ENCODE data around the gene CARD14.

CARD14 gene

DNA sequence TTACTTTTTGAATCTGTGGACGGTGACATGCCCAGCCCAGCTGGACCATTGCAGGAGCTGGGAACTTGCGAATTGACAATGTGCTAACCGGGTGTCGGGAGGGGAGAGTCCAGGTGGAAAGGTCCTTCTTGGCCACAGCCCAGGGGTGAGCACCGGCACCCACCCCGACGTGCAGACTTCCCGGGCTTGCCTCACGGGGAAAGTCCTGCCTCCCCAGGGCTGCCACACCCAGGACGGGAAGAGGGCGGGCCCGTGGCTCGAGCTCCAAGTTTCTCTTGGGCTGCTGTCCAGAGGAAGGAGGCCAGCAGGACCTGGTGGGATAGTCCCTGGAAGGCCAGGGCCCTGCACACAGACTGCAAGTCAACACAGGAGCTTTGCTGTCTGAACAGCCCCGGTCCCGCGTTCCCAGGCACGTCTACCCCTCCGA is 17.7 kb downstream of the CARD14 start:
- no peak for TF ChIP-seq CTCF (IDR thresholded peaks at IDR 0.05; ENCODE audit: low read depth, low read length, missing control alignments)
- H3K4me3 ChIP-seq (ENCODE audit: low read depth, low read length): no peak overlapping the region
- DNase-seq (ENCODE audit: low read depth): no peak
- in situ Hi-C loops (cut with HindIII; ENCODE audit: low sequenced_read_pairs): no loop called here

DNA sequence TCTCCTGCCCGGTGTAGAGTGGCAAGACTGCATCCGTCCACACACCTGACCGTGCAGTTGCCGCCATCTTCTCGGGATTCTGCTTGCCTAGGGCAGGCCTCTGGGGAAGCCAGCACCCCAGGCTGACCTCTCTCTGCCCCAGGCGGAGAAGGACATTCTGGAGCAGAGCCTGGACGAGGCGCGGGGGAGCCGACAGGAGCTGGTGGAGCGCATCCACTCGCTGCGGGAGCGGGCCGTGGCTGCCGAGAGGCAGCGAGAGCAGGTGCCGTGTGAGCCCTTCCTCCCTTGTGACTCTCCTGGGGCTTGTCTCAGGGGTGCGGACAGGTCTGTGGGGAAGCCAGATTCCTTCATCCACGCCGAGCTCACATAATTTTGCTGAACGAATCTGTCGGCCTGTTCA is 19.8 kb downstream of the CARD14 start:
- DNase-seq (ENCODE audit: low read depth): no peak
- in situ Hi-C loops (cut with HindIII; ENCODE audit: low sequenced_read_pairs): no loop called here
- no peak for TF ChIP-seq CTCF (IDR thresholded peaks at IDR 0.05; ENCODE audit: low read depth, low read length, missing control alignments)
- H3K4me3 ChIP-seq (ENCODE audit: low read depth, low read length): no peak overlapping the region

DNA sequence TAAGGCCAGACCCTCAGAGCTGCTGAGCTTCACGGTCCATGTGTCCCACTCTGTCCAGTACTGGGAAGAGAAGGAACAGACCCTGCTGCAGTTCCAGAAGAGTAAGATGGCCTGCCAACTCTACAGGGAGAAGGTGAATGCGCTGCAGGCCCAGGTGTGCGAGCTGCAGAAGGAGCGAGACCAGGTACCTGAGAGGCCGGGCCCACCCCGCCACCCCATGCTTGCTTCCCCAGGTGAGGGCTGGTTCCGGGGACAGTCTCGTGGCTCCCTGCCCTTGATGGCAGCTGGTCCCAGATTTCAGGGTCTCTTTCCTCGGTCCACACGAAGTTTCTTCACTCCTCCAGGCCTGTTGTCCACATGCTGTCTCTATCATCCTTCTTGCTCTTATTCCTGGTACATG is 20.9 kb downstream of the CARD14 start:
- no peak for DNase-seq (ENCODE audit: low read depth)
- H3K4me3 ChIP-seq (ENCODE audit: low read depth, low read length): no peak overlapping the region
- TF ChIP-seq CTCF (IDR thresholded peaks at IDR 0.05; ENCODE audit: low read depth, low read length, missing control alignments): no peak
- in situ Hi-C loops (cut with HindIII; ENCODE audit: low sequenced_read_pairs): no loop called here

GRCh38 chr17:80191192-80191591 is 21.4 kb downstream of the CARD14 start:
- in situ Hi-C loops (cut with HindIII; ENCODE audit: low sequenced_read_pairs): no loop called here
- DNase-seq (ENCODE audit: low read depth): no peak
- TF ChIP-seq CTCF (IDR thresholded peaks at IDR 0.05; ENCODE audit: low read depth, low read length, missing control alignments): no peak
- H3K4me3 ChIP-seq (ENCODE audit: low read depth, low read length): no peak overlapping the region

GRCh38 chr17:80191865-80192661 is 22.2 kb downstream of the CARD14 start:
- DNase-seq (ENCODE audit: low read depth): no peak
- in situ Hi-C loops (cut with HindIII; ENCODE audit: low sequenced_read_pairs): no loop called here
- no peak overlapping the region for H3K4me3 ChIP-seq (ENCODE audit: low read depth, low read length)
- TF ChIP-seq CTCF (IDR thresholded peaks at IDR 0.05; ENCODE audit: low read depth, low read length, missing control alignments): no peak

DNA sequence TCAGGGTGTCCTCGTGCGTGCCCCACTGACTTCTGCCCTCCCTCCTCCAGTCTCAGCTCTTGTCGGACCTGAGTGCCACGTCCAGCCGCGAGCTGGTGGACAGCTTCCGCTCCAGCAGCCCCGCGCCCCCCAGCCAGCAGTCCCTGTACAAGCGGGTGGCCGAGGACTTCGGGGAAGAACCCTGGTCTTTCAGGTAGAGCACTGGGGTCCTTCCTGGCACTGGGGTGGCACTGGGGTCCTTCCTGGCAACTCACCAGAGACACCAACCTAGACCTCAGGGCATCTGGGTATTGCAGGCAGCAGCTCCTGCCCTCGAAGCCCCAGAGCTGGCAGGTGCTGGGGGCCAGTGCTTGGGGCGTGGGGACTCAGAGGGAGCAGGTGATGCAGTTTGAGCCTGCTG is 25.3 kb downstream of the CARD14 start:
- in situ Hi-C loops (cut with HindIII; ENCODE audit: low sequenced_read_pairs): no loop called here
- H3K4me3 ChIP-seq (ENCODE audit: low read depth, low read length): no peak overlapping the region
- no peak for DNase-seq (ENCODE audit: low read depth)
- TF ChIP-seq CTCF (IDR thresholded peaks at IDR 0.05; ENCODE audit: low read depth, low read length, missing control alignments): no peak

Measured in astrocyte of the cerebellum (primary cell).